ENCODE results near the gene EFNA4. TPM values are rescaled to one million over a fixed set of nuclear protein-coding genes. Genes with fewer than 3 reads are reported as not detected.
A peak's percentile ranks its signal among the peaks of the same experiment; 100 is the strongest.

EFNA4 gene
- polyA plus RNA-seq, 1 donor (not counting 4 experiments of a cell fraction or from before 2014, with no cell fraction given), result 7.6 TPM

- H3K36me3 ChIP-seq (ENCODE audit: control insufficient read depth in 2 of 2, extremely low read depth in 1 of 2, insufficient read depth in 2 of 2, low read length in 2 of 2), result peaks cover 0 to 5% of the 10 kb centered on the region in 2 experiments
- H3K9ac ChIP-seq (ENCODE audit: control insufficient read depth, extremely low read depth, insufficient read depth, low read length), result peak overlapping the region; percentile 75
Measured at GRCh38 chr1:155049651-155050559, 13.6 kb upstream of the EFNA4 start.

GRCh38 chr1:155050560-155051341 is 12.8 kb upstream of the EFNA4 start, which contains the start of gene ADAM15:
Gene ADAM15 (plus strand): TSS chr1:155051316. CDS start chr1:155051387, 71 bp downstream.
- Histone ChIP-seq H3K4me3 (ENCODE audit: control insufficient read depth in 2 of 3, extremely low read depth in 1 of 3, insufficient read depth in 2 of 3, low read depth in 1 of 3, low read length in 3 of 3) (peak within 1 kb of the TSS; percentile 75 to 93 (median 91)), H3K9me3 (ENCODE audit: control insufficient read depth, low read depth, low read length) (no peaks in the 10 kb centered on the region), H3K79me2 (ENCODE audit: control insufficient read depth, insufficient read depth, low read length) (peaks cover 29% of the 10 kb centered on the region), H2AFZ (ENCODE audit: control insufficient read depth, low read length) (peak within 1 kb of the TSS; percentile 94), H3K27me3 (ENCODE audit: control insufficient read depth, extremely low read depth, insufficient read depth, low read length) (no peaks in the 10 kb centered on the region), H3K4me2 (ENCODE audit: control insufficient read depth, extremely low read depth, insufficient read depth, low read depth, low read length) (peak within 1 kb of the TSS; percentile 98), H3K9ac (ENCODE audit: control insufficient read depth, extremely low read depth, insufficient read depth, low read length) (peak within 1 kb of the TSS; percentile 84), H3K36me3 (ENCODE audit: control insufficient read depth in 2 of 2, extremely low read depth in 1 of 2, insufficient read depth in 2 of 2, low read length in 2 of 2) (peaks cover 4 to 9% of the 10 kb centered on the region in 2 experiments), H4K20me1 (ENCODE audit: control insufficient read depth, extremely low read depth, insufficient read depth, low read length) (no peaks in the 10 kb centered on the region), H3K9me1 (ENCODE audit: control insufficient read depth, extremely low read depth, insufficient read depth, low read length) (no peaks in the 10 kb centered on the region), H3K4me1 (ENCODE audit: control insufficient read depth, extremely low read depth, insufficient read depth, low read length) (peaks cover 28% of the 10 kb centered on the region), H3K27ac (ENCODE audit: control insufficient read depth, insufficient read depth, low read length) (peak within 1 kb of the TSS; percentile 77)
- FAIRE-seq, result no peak
- no peak for DNase-seq (ENCODE audit: low read depth, low spot score)
- peak in 2 of 3 experiments; percentile 91 to 96 for TF ChIP-seq CTCF (optimal IDR thresholded peaks at IDR 0.05 in 1 of 3, IDR thresholded peaks at IDR 0.05 in 1 of 3, conservative IDR thresholded peaks at IDR 0.05 in 1 of 3; ENCODE audit: extremely low read depth in 1 of 3, insufficient read depth in 2 of 3, low read length in 3 of 3)
- TF ChIP-seq EZH2 (IDR thresholded peaks at IDR 0.05; ENCODE audit: low read length), result no peak
- dilution Hi-C loops (cut with MboI; ENCODE audit: extremely low pct_ligation_motif_present, low sequenced_read_pairs), result no loop called here

More at GRCh38 chr1:155049651-155050559, 13.6 kb upstream of the EFNA4 start:
- no peaks in the 10 kb centered on the region for H3K9me3 ChIP-seq (ENCODE audit: control insufficient read depth, low read depth, low read length)
- peak overlapping the region; percentile 98 for H3K4me2 ChIP-seq (ENCODE audit: control insufficient read depth, extremely low read depth, insufficient read depth, low read depth, low read length)
- H2AFZ ChIP-seq (ENCODE audit: control insufficient read depth, low read length), result peak overlapping the region; percentile 94
- DNase-seq (ENCODE audit: low read depth, low spot score) (no peak), FAIRE-seq (peak; percentile 46)
- H3K79me2 ChIP-seq (ENCODE audit: control insufficient read depth, insufficient read depth, low read length), result peaks cover 26% of the 10 kb centered on the region
- no peaks in the 10 kb centered on the region for H3K27me3 ChIP-seq (ENCODE audit: control insufficient read depth, extremely low read depth, insufficient read depth, low read length)
- dilution Hi-C loops (cut with MboI; ENCODE audit: extremely low pct_ligation_motif_present, low sequenced_read_pairs), result no loop called here
- peaks cover 37% of the 10 kb centered on the region for H3K4me1 ChIP-seq (ENCODE audit: control insufficient read depth, extremely low read depth, insufficient read depth, low read length)
- peak overlapping the region; percentile 63 for H3K27ac ChIP-seq (ENCODE audit: control insufficient read depth, insufficient read depth, low read length)
- H3K4me3 ChIP-seq (ENCODE audit: control insufficient read depth in 2 of 3, extremely low read depth in 1 of 3, insufficient read depth in 2 of 3, low read depth in 1 of 3, low read length in 3 of 3), result peak overlapping the region in 1 of 3 experiments; percentile 84
- TF ChIP-seq EZH2 (IDR thresholded peaks at IDR 0.05; ENCODE audit: low read length) (no peak), CTCF (optimal IDR thresholded peaks at IDR 0.05 in 1 of 3, IDR thresholded peaks at IDR 0.05 in 1 of 3, conservative IDR thresholded peaks at IDR 0.05 in 1 of 3; ENCODE audit: extremely low read depth in 1 of 3, insufficient read depth in 2 of 3, low read length in 3 of 3) (no peak)
- H3K9me1 ChIP-seq (ENCODE audit: control insufficient read depth, extremely low read depth, insufficient read depth, low read length), result no peaks in the 10 kb centered on the region
- no peaks in the 10 kb centered on the region for H4K20me1 ChIP-seq (ENCODE audit: control insufficient read depth, extremely low read depth, insufficient read depth, low read length)

Data from keratinocyte (primary cell).